GM12801 (cell line): ENCODE measurements around the gene PTPRJ.

Experiments used
- CTCF ChIP-seq: IDR thresholded peaks from one replicate; pipeline ENCODE4 v1.5.1; 2011; ENCODE audit warnings: control low read depth; ENCODE audit not compliant: insufficient read length; ENCODE audit errors: extremely low read depth

The PTPRJ gene

GRCh38 chr11:48101044-48101733 lies 120.8 kb downstream of the PTPRJ start:
- TF ChIP-seq CTCF: no peak

- no peak for TF ChIP-seq CTCF
These were observed 121.6 kb downstream of the PTPRJ start for GRCh38 chr11:48101958-48102357.

GRCh38 chr11:48103621-48104567 lies 123.5 kb downstream of the PTPRJ start:
- TF ChIP-seq CTCF: no peak

GRCh38 chr11:48104568-48104924 lies 124.2 kb downstream of the PTPRJ start:
- TF ChIP-seq CTCF: no peak

- no peak for TF ChIP-seq CTCF
These were observed 125.0 kb downstream of the PTPRJ start for GRCh38 chr11:48105096-48105990.

GRCh38 chr11:48106166-48106565 lies 125.8 kb downstream of the PTPRJ start:
- TF ChIP-seq CTCF: no peak
